HepG2 (cell line): Measurements from ENCODE around the gene SCARB2. TPM values are rescaled to one million over a fixed set of nuclear protein-coding genes. Genes with fewer than 3 reads are reported as not detected.

ENCODE experiments used
- ATAC-seq: fragments of 200-7000 bp; cut with Tn5 transposase; 3 replicates; pipeline ENCODE4 v1.9.1; 2020; ENCODE audit warnings: mild to moderate bottlenecking, moderate library complexity
- BruUV-seq: library from RNA; stranded (reverse); fragments of 400-500 nt; replicated peaks from 2 replicates; lab custom pipeline; 2021; lab: Mats Ljungman, UMichigan
- CTCF ChIA-PET: fragments of 300-600 bp; formaldehyde crosslinking; extraction: SDS; loops from one replicate; lab custom pipeline; 2021; ENCODE audit warnings: low total read pairs, inconsistent platforms, low intra/inter-chr PET ratio; lab: Yijun Ruan, JAX
- POLR2A ChIA-PET: fragments of 350-600 bp; sonication (Branson Sonifier 250); formaldehyde crosslinking; loops from one replicate; lab custom pipeline; 2020; ENCODE audit warnings: antibody characterized with exemption, inconsistent platforms; lab: Yijun Ruan, JAX
- DNase-seq: peaks from one replicate; pipeline ENCODE4 v3.0.0-alpha.2; 2015; ENCODE audit warnings: low spot score
- FAIRE-seq: peaks from 3 replicates; lab custom pipeline; 2011; peaks lifted over from hg19 to GRCh38; lab: Jason Lieb, UNC
- H2AFZ ChIP-seq: one replicate; pipeline ENCODE4 v1.6.1; 2011; ENCODE audit warnings: low read length, inconsistent platforms
- H3K27ac ChIP-seq: fragments of 300-600 bp; 3 replicates; pipeline ENCODE4 v1.8.0; 2011; ENCODE audit warnings: mixed run types, mild to moderate bottlenecking, mixed read lengths, low read length, inconsistent platforms; ENCODE audit not compliant: insufficient read depth; ENCODE audit errors: extremely low read length
- H3K27me3 ChIP-seq, 2 experiments: fragments of 200-600 bp in 1 of 2; 2 replicates in 1 of 2; 3 replicates in 1 of 2; pipeline versions ENCODE4 v1.6.0 to v1.8.0; 2011; ENCODE audit warnings: low read length in 2 of 2, mild to moderate bottlenecking in 2 of 2, moderate library complexity in 2 of 2, inconsistent platforms in 1 of 2; ENCODE audit not compliant: insufficient read depth in 2 of 2, control insufficient read depth in 1 of 2
- H3K36me3 ChIP-seq, 2 experiments: fragments of 200-600 bp in 1 of 2; replicated peaks in 1 of 2; 2 replicates in 1 of 2; 3 replicates in 1 of 2; pipeline versions ENCODE4 v1.5.1 to v1.8.0; 2011; ENCODE audit warnings: low read length in 2 of 2, inconsistent platforms in 1 of 2; ENCODE audit not compliant: insufficient read depth in 2 of 2, control insufficient read depth in 1 of 2
- H3K4me1 ChIP-seq: 2 replicates; pipeline ENCODE4 v1.5.1; 2012; ENCODE audit warnings: low read length, inconsistent platforms; ENCODE audit not compliant: insufficient read depth
- H3K4me2 ChIP-seq: 2 replicates; pipeline ENCODE4 v1.6.0; 2011; ENCODE audit warnings: low read depth, low read length, inconsistent platforms
- H3K4me3 ChIP-seq, 3 experiments: fragments of 200-600 bp in 1 of 3; sonication (generic), shearing (Covaris generic) in 1 of 3; replicated peaks in 1 of 3; 2 replicates each; pipeline ENCODE4 v1.5.1; 2011 to 2016; ENCODE audit warnings: low read length in 3 of 3, inconsistent platforms in 2 of 3, low read depth in 2 of 3, mild to moderate bottlenecking in 2 of 3, control low read depth in 1 of 3, mixed read lengths in 1 of 3; ENCODE audit not compliant: insufficient read depth in 1 of 3
- H3K79me2 ChIP-seq: one replicate; pipeline ENCODE4 v1.6.1; 2011; ENCODE audit warnings: low read length, inconsistent platforms; ENCODE audit not compliant: insufficient read depth
- H3K9ac ChIP-seq: 2 replicates; pipeline ENCODE4 v1.6.0; 2011; ENCODE audit warnings: mild to moderate bottlenecking, low read depth, low read length, inconsistent platforms; ENCODE audit not compliant: insufficient read depth
- H3K9me3 ChIP-seq: 2 replicates; pipeline ENCODE4 v1.5.1; 2012; ENCODE audit warnings: mild to moderate bottlenecking, low read length
- H4K20me1 ChIP-seq: 2 replicates; pipeline ENCODE4 v1.6.0; 2011; ENCODE audit warnings: inconsistent platforms, mild to moderate bottlenecking, low read length, moderate library complexity; ENCODE audit not compliant: insufficient read depth
- AGO1 ChIP-seq: fragments of 200-400 bp; formaldehyde crosslinking; IDR thresholded peaks from 2 replicates; pipeline ENCODE4 v1.6.1; 2017; ENCODE audit warnings: mild to moderate bottlenecking, low read depth, low read length, moderate library complexity; ENCODE audit not compliant: poor library complexity, severe bottlenecking
- FOXM1 ChIP-seq: sonication (generic); formaldehyde crosslinking; IDR thresholded peaks from 2 replicates; pipeline ENCODE4 v1.5.0; 2020; ENCODE audit warnings: missing genetic modification reagents
- MAFF ChIP-seq: IDR thresholded peaks from 2 replicates; pipeline ENCODE4 v1.6.1; 2011; ENCODE audit warnings: low read depth, low read length, improper control_type of control experiment
- NFYC ChIP-seq: IDR thresholded peaks from 2 replicates; pipeline ENCODE4 v1.6.1; 2016; ENCODE audit warnings: missing genetic modification reagents, missing compliant biosample characterization
- REL ChIP-seq: sonication (generic); formaldehyde crosslinking; conservative IDR thresholded peaks from 2 replicates; pipeline ENCODE4 v1.8.0; 2022; ENCODE audit warnings: mild to moderate bottlenecking, missing genetic modification reagents, moderate library complexity
- SMC3 ChIP-seq: IDR thresholded peaks from 2 replicates; pipeline ENCODE4 v1.6.1; 2011; ENCODE audit warnings: low read length, improper control_type of control experiment
- STAG1 ChIP-seq: sonication (generic); formaldehyde crosslinking; IDR thresholded peaks from 2 replicates; pipeline ENCODE4 v1.4.0; 2020; ENCODE audit warnings: missing genetic modification reagents
- ZNF687 ChIP-seq: sonication (generic); formaldehyde crosslinking; IDR thresholded peaks from 2 replicates; pipeline ENCODE4 v1.5.1; 2020; ENCODE audit warnings: mild to moderate bottlenecking, missing genetic modification reagents, moderate library complexity
- WGBS: methylation state at CpG from one replicate; pipeline ENCODE4 v1.1.6; 2017; ENCODE audit warnings: low lambda C conversion rate; 5-methylcytosine and 5-hydroxymethylcytosine counted together
- in situ Hi-C: cut with HindIII; loops from 2 replicates; pipeline ENCODE4 v1.10.0; 2017; ENCODE audit warnings: low pct_unique_long_range_greater_than_20kb; ENCODE audit not compliant: extremely low pct_ligation_motif_present
- intact Hi-C: fragments of 100-400 bp; cut with micrococcal nuclease; formaldehyde crosslinking; loops from one replicate; pipeline ENCODE4 v1.10.0; 2022; ENCODE audit not compliant: unreplicated experiment
- polyA plus RNA-seq, 8 experiments: library from polyadenylated mRNA; depleted of rRNA in 3 of 8; stranded (reverse) in 7 of 8; unstranded in 1 of 8; fragments of >200 nt; fragmentation: Illumina TruSeq in 4 of 8; extraction: Trizol in 4 of 8; gene quantifications; 2 replicates each; pipeline versions ENCODE4 v1.2.1 to v1.2.3, GENCODE V29; 2011 to 2016; ENCODE audit warnings: low read depth in 4 of 8, missing spikeins in 1 of 8, mixed read lengths in 1 of 8; ENCODE audit not compliant: insufficient read depth in 1 of 8
- total RNA-seq, 5 experiments: library from RNA; depleted of rRNA; stranded (reverse); fragments of >200 nt; fragmentation: Illumina TruSeq; extraction: Trizol; gene quantifications; 2 replicates each; pipeline ENCODE4 v1.2.3, GENCODE V29; 2016; ENCODE audit warnings: low read depth in 1 of 5
- TF ChIP-seq, protein P1 (sequence below): sonication (generic); formaldehyde crosslinking; IDR thresholded peaks from 2 replicates; pipeline ENCODE4 v1.4.0; 2020; ENCODE audit warnings: mild to moderate bottlenecking, missing genetic modification reagents
- TF ChIP-seq, protein P2 (sequence below): IDR thresholded peaks from 2 replicates; pipeline ENCODE4 v1.6.1; 2016; ENCODE audit warnings: mild to moderate bottlenecking
- TF ChIP-seq, protein P3 (sequence below): sonication (generic); formaldehyde crosslinking; IDR thresholded peaks from 2 replicates; pipeline ENCODE4 v1.5.0; 2020; ENCODE audit warnings: missing genetic modification reagents

SCARB2 gene
- total and polyA plus RNA-seq, 2 of the 13 experiments (the other 11 are each of a cell fraction or from before 2014, with no cell fraction given): 40.6 to 43.4 TPM

DNA sequence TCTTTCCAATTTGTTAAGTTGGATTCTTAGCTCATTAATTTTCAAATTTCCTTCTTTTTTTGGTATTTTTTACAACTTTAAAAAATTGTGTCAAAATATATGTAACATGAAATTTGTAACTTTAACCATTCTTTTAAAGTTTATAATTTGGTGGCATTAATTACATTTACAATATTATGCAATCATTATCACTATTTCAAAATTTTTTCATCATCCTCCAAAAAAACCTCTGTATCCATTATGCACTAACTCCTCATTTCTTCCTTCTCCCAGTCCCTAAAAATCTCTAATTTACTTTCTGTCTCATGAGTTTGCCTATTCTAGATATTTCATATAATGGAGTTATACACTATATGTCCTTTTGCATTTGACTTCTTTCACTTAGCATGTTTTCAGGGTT is 33.2 kb upstream of the SCARB2 start (continued):
- TF ChIP-seq, protein P1, sequence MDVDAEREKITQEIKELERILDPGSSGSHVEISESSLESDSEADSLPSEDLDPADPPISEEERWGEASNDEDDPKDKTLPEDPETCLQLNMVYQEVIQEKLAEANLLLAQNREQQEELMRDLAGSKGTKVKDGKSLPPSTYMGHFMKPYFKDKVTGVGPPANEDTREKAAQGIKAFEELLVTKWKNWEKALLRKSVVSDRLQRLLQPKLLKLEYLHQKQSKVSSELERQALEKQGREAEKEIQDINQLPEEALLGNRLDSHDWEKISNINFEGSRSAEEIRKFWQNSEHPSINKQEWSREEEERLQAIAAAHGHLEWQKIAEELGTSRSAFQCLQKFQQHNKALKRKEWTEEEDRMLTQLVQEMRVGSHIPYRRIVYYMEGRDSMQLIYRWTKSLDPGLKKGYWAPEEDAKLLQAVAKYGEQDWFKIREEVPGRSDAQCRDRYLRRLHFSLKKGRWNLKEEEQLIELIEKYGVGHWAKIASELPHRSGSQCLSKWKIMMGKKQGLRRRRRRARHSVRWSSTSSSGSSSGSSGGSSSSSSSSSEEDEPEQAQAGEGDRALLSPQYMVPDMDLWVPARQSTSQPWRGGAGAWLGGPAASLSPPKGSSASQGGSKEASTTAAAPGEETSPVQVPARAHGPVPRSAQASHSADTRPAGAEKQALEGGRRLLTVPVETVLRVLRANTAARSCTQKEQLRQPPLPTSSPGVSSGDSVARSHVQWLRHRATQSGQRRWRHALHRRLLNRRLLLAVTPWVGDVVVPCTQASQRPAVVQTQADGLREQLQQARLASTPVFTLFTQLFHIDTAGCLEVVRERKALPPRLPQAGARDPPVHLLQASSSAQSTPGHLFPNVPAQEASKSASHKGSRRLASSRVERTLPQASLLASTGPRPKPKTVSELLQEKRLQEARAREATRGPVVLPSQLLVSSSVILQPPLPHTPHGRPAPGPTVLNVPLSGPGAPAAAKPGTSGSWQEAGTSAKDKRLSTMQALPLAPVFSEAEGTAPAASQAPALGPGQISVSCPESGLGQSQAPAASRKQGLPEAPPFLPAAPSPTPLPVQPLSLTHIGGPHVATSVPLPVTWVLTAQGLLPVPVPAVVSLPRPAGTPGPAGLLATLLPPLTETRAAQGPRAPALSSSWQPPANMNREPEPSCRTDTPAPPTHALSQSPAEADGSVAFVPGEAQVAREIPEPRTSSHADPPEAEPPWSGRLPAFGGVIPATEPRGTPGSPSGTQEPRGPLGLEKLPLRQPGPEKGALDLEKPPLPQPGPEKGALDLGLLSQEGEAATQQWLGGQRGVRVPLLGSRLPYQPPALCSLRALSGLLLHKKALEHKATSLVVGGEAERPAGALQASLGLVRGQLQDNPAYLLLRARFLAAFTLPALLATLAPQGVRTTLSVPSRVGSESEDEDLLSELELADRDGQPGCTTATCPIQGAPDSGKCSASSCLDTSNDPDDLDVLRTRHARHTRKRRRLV (CRISPR knock-in tag): no peak
- no peak for TF ChIP-seq FOXM1 (CRISPR knock-in tag)
- TF ChIP-seq, protein P2, sequence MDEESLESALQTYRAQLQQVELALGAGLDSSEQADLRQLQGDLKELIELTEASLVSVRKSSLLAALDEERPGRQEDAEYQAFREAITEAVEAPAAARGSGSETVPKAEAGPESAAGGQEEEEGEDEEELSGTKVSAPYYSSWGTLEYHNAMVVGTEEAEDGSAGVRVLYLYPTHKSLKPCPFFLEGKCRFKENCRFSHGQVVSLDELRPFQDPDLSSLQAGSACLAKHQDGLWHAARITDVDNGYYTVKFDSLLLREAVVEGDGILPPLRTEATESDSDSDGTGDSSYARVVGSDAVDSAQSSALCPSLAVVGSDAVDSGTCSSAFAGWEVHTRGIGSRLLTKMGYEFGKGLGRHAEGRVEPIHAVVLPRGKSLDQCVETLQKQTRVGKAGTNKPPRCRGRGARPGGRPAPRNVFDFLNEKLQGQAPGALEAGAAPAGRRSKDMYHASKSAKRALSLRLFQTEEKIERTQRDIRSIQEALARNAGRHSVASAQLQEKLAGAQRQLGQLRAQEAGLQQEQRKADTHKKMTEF (CRISPR knock-in tag): no peak
- no peak for TF ChIP-seq NFYC (CRISPR knock-in tag)
- no peak for TF ChIP-seq AGO1
- no peak for TF ChIP-seq REL (CRISPR knock-in tag)

- intact Hi-C loops: no loop called here
- peak; percentile 15; the same call in 1 of the 2 replicates for TF ChIP-seq STAG1 (CRISPR knock-in tag)
- TF ChIP-seq SMC3: peak; percentile 43; the same call in 1 of the 2 replicates
- TF ChIP-seq MAFF: no peak
- TF ChIP-seq, protein P3, sequence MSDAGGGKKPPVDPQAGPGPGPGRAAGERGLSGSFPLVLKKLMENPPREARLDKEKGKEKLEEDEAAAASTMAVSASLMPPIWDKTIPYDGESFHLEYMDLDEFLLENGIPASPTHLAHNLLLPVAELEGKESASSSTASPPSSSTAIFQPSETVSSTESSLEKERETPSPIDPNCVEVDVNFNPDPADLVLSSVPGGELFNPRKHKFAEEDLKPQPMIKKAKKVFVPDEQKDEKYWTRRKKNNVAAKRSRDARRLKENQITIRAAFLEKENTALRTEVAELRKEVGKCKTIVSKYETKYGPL (CRISPR knock-in tag): no peak
- no peak for TF ChIP-seq ZNF687
Observed at GRCh38 chr4:76246025-76246424, 32.4 kb upstream of the SCARB2 start.

More at GRCh38 chr4:76246025-76246424, 32.4 kb upstream of the SCARB2 start:
- Histone ChIP-seq H3K27me3 (no peaks in the 10 kb centered on the region; a peak in 1 of 5 replicates), H3K79me2 (no peaks in the 10 kb centered on the region), H3K9me3 (no peaks in the 10 kb centered on the region), H3K4me3 (no peak overlapping the region), H3K36me3 (no peaks in the 10 kb centered on the region), H3K27ac (no peak overlapping the region), H3K9ac (no peak overlapping the region), H2AFZ (no peak overlapping the region), H3K4me2 (no peak overlapping the region), H4K20me1 (no peaks in the 10 kb centered on the region), H3K4me1 (peaks cover 8% of the 10 kb centered on the region)
- ChIA-PET POLR2A (no interaction called here), CTCF (no interaction called here)
- in situ Hi-C loops: no loop called here
- FAIRE-seq (no peak), ATAC-seq (peak; percentile 63), DNase-seq (no peak)
- 8% methylated on average over 1 of the region's 1 CpG for WGBS
- no TSS peak for BruUV-seq
